ENCODE results near the gene SLC66A1.

Gene SLC66A1

DNA sequence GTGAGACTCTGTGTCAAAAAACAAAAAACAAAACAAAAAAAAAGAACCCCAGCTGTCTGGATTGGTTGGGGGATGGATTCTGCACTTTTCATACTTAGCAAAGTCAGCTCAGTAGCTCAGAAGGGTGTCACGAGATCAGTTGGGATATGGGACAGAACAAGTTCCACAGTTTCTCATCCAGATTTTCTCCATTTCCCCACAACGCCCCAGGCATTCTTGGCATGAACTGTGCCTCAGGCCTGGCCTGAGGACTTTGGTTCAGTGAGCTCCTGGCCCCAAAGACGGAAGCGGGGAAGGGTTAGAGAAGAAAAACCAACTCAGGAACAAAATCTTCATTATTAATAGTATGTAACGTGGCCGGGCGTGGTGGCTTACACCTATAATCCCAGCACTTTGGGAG, 2.1 kb upstream of the SLC66A1 start:
- Histone ChIP-seq H3K9me3 (ENCODE audit: low read length) (no peaks in the 10 kb centered on the region), H3K27me3 (ENCODE audit: insufficient read depth, low read length) (no peaks in the 10 kb centered on the region), H3K4me3 (ENCODE audit: low read length) (no peak overlapping the region), H2AFZ (ENCODE audit: low read depth, low read length) (no peak overlapping the region), H3K36me3 (ENCODE audit: insufficient read depth, low read length) (peaks cover 38% of the 10 kb centered on the region), H3K4me1 (ENCODE audit: insufficient read depth, low read length) (peaks cover 23% of the 10 kb centered on the region)

DNA sequence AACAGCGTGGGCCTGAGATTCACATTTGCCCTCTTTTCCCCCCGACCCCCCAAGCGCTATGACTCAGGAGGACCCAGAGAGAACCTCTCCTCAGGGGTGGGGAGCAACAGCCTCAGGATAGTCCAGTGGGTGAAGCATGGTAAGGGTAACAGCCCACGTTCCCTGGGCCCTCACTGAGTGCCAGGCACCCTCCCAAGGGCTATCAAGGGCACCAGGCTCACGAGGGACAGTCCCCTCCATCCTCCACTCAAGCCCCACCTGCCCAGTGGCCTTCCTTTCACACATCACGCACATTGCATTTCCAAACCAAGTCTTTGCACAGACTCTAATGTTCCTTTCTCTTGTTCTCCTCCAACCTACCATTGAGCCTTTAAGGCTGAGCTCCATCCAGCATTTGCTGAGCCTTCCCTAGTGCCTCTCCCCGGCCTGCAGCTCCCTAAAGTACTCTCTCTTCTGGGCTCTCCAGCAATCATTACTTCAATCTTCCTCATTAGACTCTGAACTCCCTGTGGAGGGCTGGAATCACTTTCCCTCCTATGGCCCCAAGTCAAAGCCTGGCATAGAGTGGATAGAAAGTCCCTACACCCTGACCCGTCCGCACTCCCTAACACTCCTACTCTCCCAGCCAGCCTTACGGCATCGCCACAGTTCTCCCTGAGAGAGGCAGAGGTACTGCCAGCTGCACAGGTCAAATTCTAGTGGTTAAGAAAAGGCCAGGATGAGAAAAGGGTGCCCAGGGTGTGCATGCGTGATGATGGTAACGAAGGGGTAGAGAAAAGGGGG, 1.2 kb upstream of the SLC66A1 start:
- H3K9me3 ChIP-seq (ENCODE audit: low read length), result no peaks in the 10 kb centered on the region

DNA sequence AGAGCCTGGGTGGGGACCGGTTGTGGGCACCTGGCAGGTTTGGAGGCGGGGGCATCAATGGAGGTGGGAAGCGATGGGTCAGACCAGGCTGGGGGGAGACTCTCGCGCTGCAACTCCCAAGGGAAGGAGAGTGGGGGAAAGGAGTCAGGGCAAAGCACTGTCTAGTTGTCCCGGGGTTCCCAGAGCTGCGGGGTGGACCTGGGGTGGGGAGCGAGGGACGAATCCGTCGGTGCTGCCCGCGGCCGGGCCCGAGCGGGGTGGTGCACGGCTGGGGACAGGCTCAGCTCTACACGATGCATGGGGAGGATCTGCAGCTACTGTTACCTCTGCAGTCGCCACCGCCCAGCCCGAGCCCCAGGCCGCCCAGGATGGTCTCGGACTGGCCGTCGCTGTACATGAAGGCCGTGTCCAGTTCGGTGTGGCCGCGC, 609 bp upstream of the SLC66A1 start:
- no peaks in the 10 kb centered on the region for H3K27me3 ChIP-seq (ENCODE audit: insufficient read depth, low read length)
- H2AFZ ChIP-seq (ENCODE audit: low read depth, low read length), result peak overlapping the region; percentile 80
- peaks cover 23% of the 10 kb centered on the region for H3K4me1 ChIP-seq (ENCODE audit: insufficient read depth, low read length)
- H3K4me3 ChIP-seq (ENCODE audit: low read length), result peak overlapping the region; percentile 85
- H3K36me3 ChIP-seq (ENCODE audit: insufficient read depth, low read length), result peaks cover 24% of the 10 kb centered on the region
- no peaks in the 10 kb centered on the region for H3K9me3 ChIP-seq (ENCODE audit: low read length)

More for the DNA sequence above, 1.2 kb upstream of the SLC66A1 start:
- Histone ChIP-seq H3K4me3 (ENCODE audit: low read length) (peak overlapping the region; percentile 85), H2AFZ (ENCODE audit: low read depth, low read length) (no peak overlapping the region), H3K4me1 (ENCODE audit: insufficient read depth, low read length) (peaks cover 23% of the 10 kb centered on the region), H3K36me3 (ENCODE audit: insufficient read depth, low read length) (peaks cover 29% of the 10 kb centered on the region), H3K27me3 (ENCODE audit: insufficient read depth, low read length) (no peaks in the 10 kb centered on the region)

DNA sequence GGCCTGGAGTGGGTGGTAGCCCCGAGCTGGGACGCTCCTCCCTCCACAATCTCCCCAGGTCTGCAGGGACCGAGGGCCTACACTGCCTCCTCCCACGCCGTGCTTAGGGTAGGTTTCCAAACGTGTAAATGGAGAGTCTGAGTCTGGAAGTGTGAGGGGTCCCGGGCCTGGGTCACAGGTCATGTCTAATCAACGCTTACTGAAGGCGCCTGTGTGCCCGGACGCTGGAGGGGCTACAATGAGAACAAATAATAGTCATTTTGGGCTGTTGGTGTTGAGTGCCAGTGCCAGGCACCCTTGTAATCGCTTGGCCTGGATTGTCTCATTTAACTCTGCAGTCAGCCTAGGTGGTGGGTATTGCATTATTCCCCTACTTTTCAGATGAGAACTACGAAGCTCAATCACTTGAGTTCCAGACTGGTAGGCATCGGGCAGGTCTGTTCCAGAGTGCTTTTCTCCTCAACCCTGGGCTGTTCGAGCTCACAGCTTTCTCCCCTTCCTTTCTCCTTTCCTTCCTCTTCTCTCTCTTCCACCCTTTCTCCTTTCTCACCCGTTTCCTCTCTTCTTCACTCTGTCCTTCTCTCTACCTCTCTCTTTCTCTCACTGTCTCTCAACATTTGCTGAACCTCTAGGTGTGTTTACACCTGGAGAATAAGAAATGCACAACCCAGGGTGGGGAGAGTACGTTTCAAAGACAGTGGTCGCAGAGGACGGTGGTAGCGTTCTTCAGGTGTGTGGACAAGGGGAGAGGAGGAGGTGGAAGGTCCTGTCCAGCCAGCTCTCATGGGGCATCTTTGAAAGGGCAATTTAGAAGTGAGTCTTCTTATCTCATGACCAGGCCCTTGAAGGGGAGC, 883 bp downstream of the SLC66A1 start:
- H3K4me3 ChIP-seq (ENCODE audit: low read length), result peak overlapping the region; percentile 85
- H3K9me3 ChIP-seq (ENCODE audit: low read length), result no peaks in the 10 kb centered on the region
- peaks cover 23% of the 10 kb centered on the region for H3K4me1 ChIP-seq (ENCODE audit: insufficient read depth, low read length)
- peak overlapping the region; percentile 80 for H2AFZ ChIP-seq (ENCODE audit: low read depth, low read length)
- peaks cover 20% of the 10 kb centered on the region for H3K36me3 ChIP-seq (ENCODE audit: insufficient read depth, low read length)
- H3K27me3 ChIP-seq (ENCODE audit: insufficient read depth, low read length), result no peaks in the 10 kb centered on the region

DNA sequence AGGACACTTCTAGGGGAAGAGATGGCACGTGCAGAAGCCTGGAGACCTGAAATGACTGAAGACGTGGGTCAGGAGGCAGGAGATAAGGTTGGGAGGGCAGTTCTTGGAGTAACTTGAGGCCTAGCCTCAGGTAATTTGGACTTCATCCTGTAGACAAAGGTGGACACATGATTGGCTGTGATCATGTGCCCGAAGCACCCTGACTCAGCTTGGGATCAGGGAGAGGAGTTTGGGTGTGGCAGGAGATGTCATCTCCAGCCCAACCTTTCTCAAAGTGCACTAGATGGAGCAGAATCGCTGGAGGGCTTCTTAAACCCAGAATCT, 1.5 kb downstream of the SLC66A1 start:
- Histone ChIP-seq H3K27me3 (ENCODE audit: insufficient read depth, low read length) (no peaks in the 10 kb centered on the region), H3K36me3 (ENCODE audit: insufficient read depth, low read length) (peaks cover 19% of the 10 kb centered on the region), H2AFZ (ENCODE audit: low read depth, low read length) (no peak overlapping the region), H3K4me3 (ENCODE audit: low read length) (peak overlapping the region; percentile 85), H3K9me3 (ENCODE audit: low read length) (no peaks in the 10 kb centered on the region), H3K4me1 (ENCODE audit: insufficient read depth, low read length) (peaks cover 23% of the 10 kb centered on the region)

DNA sequence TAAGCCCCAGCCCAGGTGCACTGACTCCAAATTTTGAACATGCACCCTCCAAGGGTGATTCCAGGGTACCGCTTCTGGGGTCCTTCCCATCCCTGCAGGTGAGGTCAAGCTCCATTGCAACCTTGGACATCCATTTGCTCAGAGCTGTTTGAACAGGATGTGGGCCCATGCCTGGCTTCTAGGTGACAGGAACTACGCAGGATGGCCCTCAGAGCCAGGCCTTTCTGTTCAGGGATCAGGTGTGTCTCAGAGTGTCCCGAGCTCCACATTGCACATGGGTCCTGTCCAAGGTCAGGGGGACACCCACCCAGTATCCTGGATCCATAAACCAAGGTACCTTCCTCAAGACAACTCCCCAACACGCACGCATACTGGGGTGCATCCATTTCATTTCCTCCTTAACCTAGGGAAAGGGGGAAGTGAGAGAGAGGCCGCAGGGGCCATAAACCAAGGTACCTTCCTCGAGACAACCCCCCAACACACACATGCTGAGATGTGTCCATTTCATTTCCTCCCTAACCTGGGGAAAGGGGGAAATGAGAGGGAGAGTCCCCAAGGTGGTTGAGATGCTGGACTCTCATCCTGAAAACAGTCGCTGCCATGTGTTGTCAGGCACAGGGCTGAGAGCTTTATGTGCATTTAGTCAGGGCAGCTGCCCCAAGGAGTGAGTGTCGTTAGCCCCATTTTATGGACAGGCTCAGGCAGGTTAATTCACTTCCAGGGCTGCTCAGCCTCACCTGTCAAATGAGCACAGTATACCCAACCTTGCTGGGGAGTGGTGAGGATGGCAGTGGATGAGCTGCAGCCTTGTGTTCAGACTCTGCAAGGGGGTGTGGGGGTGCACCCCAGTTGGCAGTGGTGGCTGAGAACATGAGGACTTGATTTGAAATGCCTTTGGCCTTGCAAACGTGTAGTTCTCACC, 2.1 kb downstream of the SLC66A1 start:
- no peak overlapping the region for H3K4me3 ChIP-seq (ENCODE audit: low read length)
- peaks cover 15% of the 10 kb centered on the region for H3K36me3 ChIP-seq (ENCODE audit: insufficient read depth, low read length)
- H3K9me3 ChIP-seq (ENCODE audit: low read length), result no peaks in the 10 kb centered on the region
- H3K4me1 ChIP-seq (ENCODE audit: insufficient read depth, low read length), result peaks cover 23% of the 10 kb centered on the region
- no peaks in the 10 kb centered on the region for H3K27me3 ChIP-seq (ENCODE audit: insufficient read depth, low read length)
- no peak overlapping the region for H2AFZ ChIP-seq (ENCODE audit: low read depth, low read length)

DNA sequence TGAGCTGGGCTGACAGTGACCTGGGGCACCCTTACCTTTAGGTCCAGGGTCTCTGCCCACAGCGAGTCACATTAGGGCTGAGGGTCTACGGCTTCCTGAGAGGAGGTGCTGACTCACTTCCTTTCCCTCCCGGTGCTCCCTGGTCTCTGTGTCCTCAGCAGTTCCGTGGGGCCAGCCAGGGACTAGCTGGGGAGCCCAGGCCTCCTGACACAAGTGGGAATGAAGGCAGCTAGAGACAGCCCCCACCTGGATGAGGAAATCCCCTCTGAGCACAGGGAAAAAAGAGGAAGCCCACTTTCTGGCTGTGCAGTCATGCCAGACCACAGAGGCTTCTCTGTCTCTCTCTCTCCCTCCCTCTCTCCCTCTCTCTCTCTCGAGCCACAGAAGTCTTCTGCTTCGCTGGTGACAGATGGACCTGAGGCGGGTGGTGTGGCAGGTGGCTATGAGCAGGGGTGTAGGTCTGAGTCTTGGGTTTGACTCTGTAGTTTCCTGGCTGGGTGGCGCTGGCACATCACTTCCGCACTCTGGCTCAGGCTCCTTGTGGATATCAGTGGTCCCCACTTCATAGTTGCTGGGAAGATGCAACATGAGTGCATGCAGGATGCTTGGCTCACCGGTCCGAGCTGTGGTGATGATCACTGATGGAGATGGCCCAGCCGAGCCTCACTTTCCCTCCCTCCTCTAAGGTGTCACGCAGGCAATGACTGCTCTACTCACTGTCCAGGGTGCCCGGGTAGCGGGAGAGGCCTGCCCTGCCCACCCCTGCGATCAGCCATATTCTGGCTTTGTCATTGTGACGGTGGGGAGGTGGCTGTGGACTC, 3.5 kb downstream of the SLC66A1 start:
- H3K9me3 ChIP-seq (ENCODE audit: low read length), result no peaks in the 10 kb centered on the region
- peaks cover 17% of the 10 kb centered on the region for H3K36me3 ChIP-seq (ENCODE audit: insufficient read depth, low read length)
- no peak overlapping the region for H2AFZ ChIP-seq (ENCODE audit: low read depth, low read length)
- peaks cover 21% of the 10 kb centered on the region for H3K4me1 ChIP-seq (ENCODE audit: insufficient read depth, low read length)
- H3K27me3 ChIP-seq (ENCODE audit: insufficient read depth, low read length), result no peaks in the 10 kb centered on the region
- no peak overlapping the region for H3K4me3 ChIP-seq (ENCODE audit: low read length)

DNA sequence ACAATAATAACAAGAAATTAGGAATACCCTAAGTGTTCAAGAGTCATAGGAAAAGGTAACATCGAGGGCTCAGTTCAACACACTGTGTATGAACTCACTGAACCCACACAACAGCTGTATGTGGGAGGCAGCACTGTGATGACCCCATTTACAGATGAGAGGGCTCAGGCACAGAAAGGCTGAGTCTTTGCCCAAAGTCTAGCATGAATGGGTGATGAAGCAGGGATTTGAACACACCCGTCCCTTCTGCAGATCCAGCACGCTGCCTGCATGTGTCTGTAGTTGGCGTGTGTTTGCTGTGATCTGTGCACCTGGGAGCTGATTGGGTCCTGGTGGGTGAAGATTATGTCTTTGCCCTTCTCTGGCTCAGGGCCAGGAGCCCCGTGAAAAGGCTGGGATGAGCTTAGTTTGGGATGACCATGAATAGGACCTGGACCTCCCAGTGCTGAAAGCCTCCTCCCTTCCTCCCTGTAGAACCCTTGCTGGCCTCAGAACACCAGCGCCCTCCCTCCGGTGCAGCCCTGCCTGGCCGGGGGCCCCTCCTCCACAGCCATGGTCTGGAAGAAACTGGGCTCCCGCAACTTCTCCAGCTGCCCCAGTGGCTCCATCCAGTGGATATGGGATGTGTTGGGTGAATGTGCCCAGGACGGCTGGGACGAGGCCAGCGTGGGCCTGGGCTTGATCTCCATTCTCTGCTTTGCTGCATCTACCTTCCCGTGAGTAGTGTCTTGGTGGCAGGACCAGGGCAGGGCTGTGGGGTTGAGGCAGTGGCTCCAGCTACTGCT, 5.2 kb downstream of the SLC66A1 start:
- Histone ChIP-seq H3K9me3 (ENCODE audit: low read length) (no peaks in the 10 kb centered on the region), H3K4me3 (ENCODE audit: low read length) (no peak overlapping the region), H3K27me3 (ENCODE audit: insufficient read depth, low read length) (no peaks in the 10 kb centered on the region), H2AFZ (ENCODE audit: low read depth, low read length) (no peak overlapping the region), H3K4me1 (ENCODE audit: insufficient read depth, low read length) (peaks cover 11% of the 10 kb centered on the region), H3K36me3 (ENCODE audit: insufficient read depth, low read length) (peaks cover 22% of the 10 kb centered on the region)

DNA sequence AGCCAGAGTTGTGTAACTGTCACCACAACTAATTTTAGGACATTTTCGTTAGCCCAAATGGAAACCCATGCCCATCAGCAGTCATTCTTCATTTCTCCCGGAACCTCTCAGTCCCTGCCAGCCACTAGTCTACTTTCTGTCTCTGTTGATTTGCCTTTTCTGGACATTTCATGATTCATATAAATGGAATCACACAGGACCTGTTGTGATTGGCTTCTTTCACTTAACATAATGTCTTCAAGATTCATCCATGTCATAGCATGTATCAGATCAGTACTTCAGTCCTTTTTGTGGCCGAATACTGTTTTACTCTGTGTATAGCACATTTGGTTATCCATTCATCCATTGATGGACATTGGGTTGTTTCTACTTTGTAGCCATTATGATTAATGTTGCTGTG, 7.1 kb downstream of the SLC66A1 start:
- H2AFZ ChIP-seq (ENCODE audit: low read depth, low read length), result no peak overlapping the region
- H3K36me3 ChIP-seq (ENCODE audit: insufficient read depth, low read length), result peaks cover 29% of the 10 kb centered on the region
- no peak overlapping the region for H3K4me3 ChIP-seq (ENCODE audit: low read length)
- H3K27me3 ChIP-seq (ENCODE audit: insufficient read depth, low read length), result no peaks in the 10 kb centered on the region
- H3K4me1 ChIP-seq (ENCODE audit: insufficient read depth, low read length), result no peaks in the 10 kb centered on the region
- no peaks in the 10 kb centered on the region for H3K9me3 ChIP-seq (ENCODE audit: low read length)

DNA sequence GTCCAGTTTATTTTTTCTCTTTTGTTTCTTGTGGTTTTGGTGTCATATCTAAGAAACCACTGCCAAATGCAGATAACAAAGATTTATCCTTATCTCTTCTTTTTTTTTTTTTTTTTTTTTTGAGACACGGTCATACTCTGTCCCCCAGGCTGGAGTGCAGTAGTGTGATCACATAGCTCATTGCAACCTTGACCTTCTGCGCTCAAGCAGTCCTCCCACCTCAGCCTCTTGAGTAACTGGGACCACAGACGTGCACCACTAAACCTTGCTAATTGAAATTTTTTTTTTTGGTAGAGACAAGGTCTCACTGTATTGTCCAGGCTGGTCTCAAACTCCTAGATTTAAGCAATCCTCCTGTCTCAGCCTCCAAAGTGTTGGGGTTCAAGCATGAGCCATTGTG, 8.9 kb downstream of the SLC66A1 start:
- Histone ChIP-seq H3K9me3 (ENCODE audit: low read length) (no peaks in the 10 kb centered on the region), H3K4me3 (ENCODE audit: low read length) (no peak overlapping the region), H3K36me3 (ENCODE audit: insufficient read depth, low read length) (peaks cover 41% of the 10 kb centered on the region), H3K27me3 (ENCODE audit: insufficient read depth, low read length) (no peaks in the 10 kb centered on the region), H3K4me1 (ENCODE audit: insufficient read depth, low read length) (no peaks in the 10 kb centered on the region), H2AFZ (ENCODE audit: low read depth, low read length) (no peak overlapping the region)

DNA sequence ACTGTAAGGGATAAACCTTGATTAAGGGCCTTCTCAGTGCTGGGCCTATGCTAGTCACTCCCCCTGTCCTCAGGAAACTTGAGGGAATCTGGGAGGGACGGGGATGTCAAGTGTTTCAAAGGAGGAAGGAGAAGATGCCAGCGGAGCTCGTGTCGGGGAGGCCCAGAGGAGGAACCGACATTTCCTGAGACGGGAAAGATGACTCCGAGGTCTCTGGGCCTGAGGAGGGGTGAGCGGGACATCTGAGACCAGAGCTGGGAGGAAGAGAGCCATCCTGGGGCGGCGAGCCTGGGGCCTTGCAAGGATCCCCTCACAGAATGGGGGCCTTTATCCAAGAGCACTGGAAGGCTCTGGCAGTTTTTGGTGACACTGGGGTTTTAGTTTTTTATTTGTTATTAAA, 10.4 kb downstream of the SLC66A1 start:
- peaks cover 49% of the 10 kb centered on the region for H3K36me3 ChIP-seq (ENCODE audit: insufficient read depth, low read length)
- H3K27me3 ChIP-seq (ENCODE audit: insufficient read depth, low read length), result no peaks in the 10 kb centered on the region
- no peaks in the 10 kb centered on the region for H3K9me3 ChIP-seq (ENCODE audit: low read length)
- no peak overlapping the region for H3K4me3 ChIP-seq (ENCODE audit: low read length)
- H2AFZ ChIP-seq (ENCODE audit: low read depth, low read length), result no peak overlapping the region
- no peaks in the 10 kb centered on the region for H3K4me1 ChIP-seq (ENCODE audit: insufficient read depth, low read length)
